Ascending aorta (tissue), 2 donors: ENCODE measurements around the gene BRD7. TPM values are rescaled to one million over a fixed set of nuclear protein-coding genes. Genes with fewer than 3 reads are reported as not detected.

Source experiments
- DNase-seq, 2 donors: peaks; one replicate each; pipeline ENCODE4 v3.0.0-alpha.2; 2019; ENCODE audit warnings: low spot score in 2 of 2
- H3K27ac ChIP-seq, 2 donors: fragments of 200-600 bp; sonication (generic); one replicate each; pipeline ENCODE4 v1.5.1; 2016 to 2017; ENCODE audit warnings: mild to moderate bottlenecking in 1 of 2
- H3K27me3 ChIP-seq: fragments of 200-600 bp; sonication (generic); one replicate; pipeline ENCODE4 v1.5.1; 2017
- H3K36me3 ChIP-seq, 2 donors: fragments of 200-600 bp; sonication (generic); one replicate each; pipeline ENCODE4 v1.5.1; 2016
- H3K4me1 ChIP-seq, 2 donors: fragments of 200-600 bp; sonication (generic); one replicate each; pipeline ENCODE4 v1.5.1; 2016 to 2017; ENCODE audit warnings: mild to moderate bottlenecking in 1 of 2
- H3K4me3 ChIP-seq, 2 donors: fragments of 200-600 bp; sonication (generic); one replicate each; pipeline ENCODE4 v1.5.1; 2016 to 2017; ENCODE audit warnings: mild to moderate bottlenecking in 1 of 2
- H3K9me3 ChIP-seq, 2 donors: fragments of 200-600 bp; sonication (generic); one replicate each; pipeline ENCODE4 v1.5.1; 2016
- CTCF ChIP-seq, 3 experiments: fragments of 200-600 bp in 2 of 3; fragments of 450-650 bp in 1 of 3; sonication (generic) in 2 of 3; IDR thresholded peaks; one replicate each; pipeline ENCODE4 v1.5.1; 2016 to 2019; ENCODE audit warnings: antibody characterized with exemption in 3 of 3, mild to moderate bottlenecking in 1 of 3, moderate library complexity in 1 of 3
- intact Hi-C: fragments of 100-400 bp; cut with DNase I; formaldehyde crosslinking; loops from one replicate; pipeline ENCODE4 v1.15.1; 2023
- total RNA-seq: library from RNA; depleted of rRNA; stranded (reverse); fragments of >200 nt; gene quantifications from one replicate; pipeline ENCODE4 v1.1.0, GENCODE V29; 2016

Gene BRD7
- total RNA-seq, 1 donor from 2014 or later, result 17.7 TPM

GRCh38 chr16:50378417-50378816 is 9.6 kb upstream of the BRD7 start:
- no peak for TF ChIP-seq CTCF (IDR thresholded peaks at IDR 0.05)
- Histone ChIP-seq H3K27me3 (no peaks in the 10 kb centered on the region), H3K4me1 (peaks cover 0 to 2% of the 10 kb centered on the region in 2 donors), H3K9me3 (no peaks in the 10 kb centered on the region), H3K36me3 (no peaks in the 10 kb centered on the region), H3K27ac (no peak overlapping the region), H3K4me3 (no peak overlapping the region)
- DNase-seq, result peak in 1 of 2 donors; percentile 35
- intact Hi-C loops, result loop anchor here (10.0 kb wide), 1 partner anchor 426 kb away; no protein-coding TSS in a partner anchor

GRCh38 chr16:50377001-50377400 is 8.2 kb upstream of the BRD7 start:
- no peaks in the 10 kb centered on the region for H3K27me3 ChIP-seq
- no peak overlapping the region for H3K4me3 ChIP-seq
- no peaks in the 10 kb centered on the region for H3K36me3 ChIP-seq
- TF ChIP-seq CTCF (IDR thresholded peaks at IDR 0.05), result no peak
- no peaks in the 10 kb centered on the region for H3K9me3 ChIP-seq
- peaks cover 5 to 14% of the 10 kb centered on the region in 2 donors for H3K4me1 ChIP-seq
- DNase-seq, result no peak
- no peak overlapping the region for H3K27ac ChIP-seq
- intact Hi-C loops, result loop anchor here (10.0 kb wide), 1 partner anchor 428 kb away; no protein-coding TSS in a partner anchor

- H3K27ac ChIP-seq, result peak overlapping the region; percentile 79
- H3K4me1 ChIP-seq, result peaks cover 5 to 20% of the 10 kb centered on the region in 2 donors
- DNase-seq, result peak in 1 of 2 donors; percentile 46
- no peak for TF ChIP-seq CTCF (IDR thresholded peaks at IDR 0.05)
- no peaks in the 10 kb centered on the region for H3K27me3 ChIP-seq
- no peaks in the 10 kb centered on the region for H3K36me3 ChIP-seq
- intact Hi-C loops, result loop anchor here (2.0 to 10.0 kb wide), 4 partner anchors 125 to 431 kb away; partner anchors contain the start of gene CYLD
- no peak overlapping the region for H3K4me3 ChIP-seq
- no peaks in the 10 kb centered on the region for H3K9me3 ChIP-seq
Observed at GRCh38 chr16:50373780-50374179, 5.0 kb upstream of the BRD7 start.

- Histone ChIP-seq H3K9me3 (no peaks in the 10 kb centered on the region), H3K27me3 (no peaks in the 10 kb centered on the region), H3K27ac (peak overlapping the region; percentile 79), H3K4me1 (peaks cover 5 to 20% of the 10 kb centered on the region in 2 donors), H3K4me3 (no peak overlapping the region), H3K36me3 (no peaks in the 10 kb centered on the region)
- intact Hi-C loops, result loop anchor here (2.0 to 10.0 kb wide), 4 partner anchors 125 to 431 kb away; partner anchors contain the start of gene CYLD
- DNase-seq, result no peak
- no peak for TF ChIP-seq CTCF (IDR thresholded peaks at IDR 0.05)
Observed at GRCh38 chr16:50373345-50373701, 4.5 kb upstream of the BRD7 start.

GRCh38 chr16:50372611-50373344 is 4.0 kb upstream of the BRD7 start:
- peaks cover 5 to 20% of the 10 kb centered on the region in 2 donors for H3K4me1 ChIP-seq
- no peak for TF ChIP-seq CTCF (IDR thresholded peaks at IDR 0.05)
- peak overlapping the region; percentile 79 for H3K27ac ChIP-seq
- H3K4me3 ChIP-seq, result no peak overlapping the region
- no peaks in the 10 kb centered on the region for H3K9me3 ChIP-seq
- intact Hi-C loops, result loop anchor here (1.0 to 10.0 kb wide), 5 partner anchors 126 to 432 kb away; partner anchors contain the start of gene CYLD
- no peaks in the 10 kb centered on the region for H3K27me3 ChIP-seq
- DNase-seq, result peak; percentile 41 to 85
- no peaks in the 10 kb centered on the region for H3K36me3 ChIP-seq
